Measurements from ENCODE around the gene SCN3B. TPM values are rescaled to one million over a fixed set of nuclear protein-coding genes. Genes with fewer than 3 reads are reported as not detected.
A peak's percentile ranks its signal among the peaks of the same experiment; 100 is the strongest.

Gene SCN3B
- total RNA-seq, 3 donors from 2014 or later: 1.9 to 2.6 (median 1.9) TPM

DNA sequence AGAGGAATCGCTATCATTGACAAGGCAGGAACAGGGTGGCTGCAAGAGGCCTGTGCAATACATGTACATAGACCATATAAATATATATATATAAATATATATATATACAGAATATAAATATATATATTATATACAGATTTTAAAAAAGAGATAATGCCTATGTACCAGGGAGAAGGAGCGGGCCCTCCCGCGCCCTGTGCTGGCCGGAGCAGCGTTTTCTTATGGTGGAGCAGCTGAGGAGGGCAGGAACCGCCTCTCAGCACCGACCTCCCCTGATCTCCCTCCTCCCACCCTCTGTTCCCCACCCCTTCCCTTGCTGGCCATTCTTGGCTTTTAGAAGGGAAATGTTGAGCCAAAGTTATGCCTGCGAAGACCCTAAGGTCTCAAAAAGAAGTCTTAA, 31.8 kb downstream of the SCN3B start:
- DNase-seq (ENCODE audit: low spot score in 2 of 2): no peak
- Histone ChIP-seq H3K4me3 (no peak overlapping the region), H3K4me1 (no peaks in the 10 kb centered on the region), H3K27me3 (no peaks in the 10 kb centered on the region), H3K9me3 (no peaks in the 10 kb centered on the region), H3K36me3 (no peaks in the 10 kb centered on the region), H3K27ac (no peak overlapping the region)
- TF ChIP-seq CTCF (IDR thresholded peaks at IDR 0.05) (no peak), POLR2AphosphoS5 (IDR thresholded peaks at IDR 0.05) (no peak), POLR2A (IDR thresholded peaks at IDR 0.05) (no peak)
- intact Hi-C loops (cut with DNase I; ENCODE audit: low total_unique reads): no loop called here

DNA sequence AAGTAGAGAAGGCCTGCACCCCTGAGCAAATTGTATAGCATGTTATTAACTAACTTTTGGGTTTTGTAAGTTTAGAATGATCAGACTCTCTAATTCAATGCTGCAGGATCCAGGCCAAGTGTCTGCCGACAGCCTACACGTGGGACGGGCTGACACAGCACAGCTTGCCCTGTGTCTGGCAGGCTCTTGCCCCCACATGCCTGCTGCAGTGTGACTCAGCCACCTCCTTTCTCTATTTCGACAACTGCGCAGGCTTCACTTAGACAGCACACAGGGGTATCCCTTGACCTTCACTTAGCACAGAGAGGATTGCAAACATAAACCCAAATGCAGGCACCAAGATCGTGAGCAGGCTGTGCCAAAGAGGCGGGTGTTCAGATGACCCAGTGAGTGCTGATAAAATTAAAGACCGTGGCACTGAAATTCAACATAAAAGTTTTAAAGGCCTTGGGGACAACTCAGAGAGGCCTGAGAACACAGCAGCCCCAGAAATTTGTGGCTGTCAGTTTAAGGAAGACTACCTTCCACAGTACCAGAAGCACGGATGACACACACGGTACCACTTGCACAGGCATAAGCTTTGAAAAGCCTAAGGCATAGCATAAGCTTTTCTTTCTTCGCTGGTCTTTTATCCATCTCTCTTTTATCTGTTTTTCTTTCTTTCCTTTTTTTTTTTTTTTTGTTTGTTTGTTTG, 37.8 kb downstream of the SCN3B start:
- Histone ChIP-seq H3K4me1 (no peaks in the 10 kb centered on the region), H3K4me3 (no peak overlapping the region), H3K27ac (no peak overlapping the region), H3K9me3 (no peaks in the 10 kb centered on the region), H3K36me3 (no peaks in the 10 kb centered on the region), H3K27me3 (no peaks in the 10 kb centered on the region)
- TF ChIP-seq POLR2A (IDR thresholded peaks at IDR 0.05) (no peak), POLR2AphosphoS5 (IDR thresholded peaks at IDR 0.05) (no peak), CTCF (IDR thresholded peaks at IDR 0.05) (no peak)
- DNase-seq (ENCODE audit: low spot score in 2 of 2): peak in 1 of 2 donors; percentile 18
- intact Hi-C loops (cut with DNase I; ENCODE audit: low total_unique reads): no loop called here

DNA sequence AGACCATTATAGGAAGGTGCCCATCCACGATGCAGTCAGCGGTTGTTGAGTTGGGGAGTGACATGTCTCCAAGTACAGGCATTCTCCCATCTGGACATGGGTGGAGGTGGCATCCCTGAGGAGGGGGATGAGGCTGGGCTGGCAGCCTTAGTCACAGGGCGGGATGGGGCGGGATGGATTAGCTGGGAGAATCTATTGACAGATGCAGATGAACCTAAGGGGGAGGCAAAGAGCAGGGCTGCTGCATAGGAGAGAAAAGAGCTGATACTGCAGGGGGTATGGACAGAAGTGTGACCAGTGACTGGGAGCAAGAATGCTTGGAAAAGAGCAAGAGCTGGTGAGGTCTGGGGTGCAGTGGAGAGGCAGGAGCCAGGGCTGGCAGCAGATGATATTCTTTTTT, 42.7 kb downstream of the SCN3B start:
- H3K36me3 ChIP-seq: no peaks in the 10 kb centered on the region
- no peak for DNase-seq (ENCODE audit: low spot score in 2 of 2)
- no peak overlapping the region for H3K4me3 ChIP-seq

GRCh38 chr11:123608945-123609344, 45.5 kb downstream of the SCN3B start:
- TF ChIP-seq POLR2AphosphoS5 (IDR thresholded peaks at IDR 0.05) (no peak), POLR2A (IDR thresholded peaks at IDR 0.05) (no peak), CTCF (IDR thresholded peaks at IDR 0.05) (no peak)
- H3K27me3 ChIP-seq: no peaks in the 10 kb centered on the region
- H3K36me3 ChIP-seq: no peaks in the 10 kb centered on the region
- no peak for DNase-seq (ENCODE audit: low spot score in 2 of 2)
- no peaks in the 10 kb centered on the region for H3K4me1 ChIP-seq
- H3K4me3 ChIP-seq: no peak overlapping the region
- H3K9me3 ChIP-seq: no peaks in the 10 kb centered on the region
- H3K27ac ChIP-seq: no peak overlapping the region
- intact Hi-C loops (cut with DNase I; ENCODE audit: low total_unique reads): no loop called here

More for the DNA sequence above, 42.7 kb downstream of the SCN3B start:
- no peaks in the 10 kb centered on the region for H3K4me1 ChIP-seq
- intact Hi-C loops (cut with DNase I; ENCODE audit: low total_unique reads): no loop called here
- H3K27ac ChIP-seq: no peak overlapping the region
- TF ChIP-seq POLR2AphosphoS5 (IDR thresholded peaks at IDR 0.05): no peak
- TF ChIP-seq POLR2A (IDR thresholded peaks at IDR 0.05): no peak
- TF ChIP-seq CTCF (IDR thresholded peaks at IDR 0.05): no peak
- H3K9me3 ChIP-seq: no peaks in the 10 kb centered on the region
- H3K27me3 ChIP-seq: no peaks in the 10 kb centered on the region

DNA sequence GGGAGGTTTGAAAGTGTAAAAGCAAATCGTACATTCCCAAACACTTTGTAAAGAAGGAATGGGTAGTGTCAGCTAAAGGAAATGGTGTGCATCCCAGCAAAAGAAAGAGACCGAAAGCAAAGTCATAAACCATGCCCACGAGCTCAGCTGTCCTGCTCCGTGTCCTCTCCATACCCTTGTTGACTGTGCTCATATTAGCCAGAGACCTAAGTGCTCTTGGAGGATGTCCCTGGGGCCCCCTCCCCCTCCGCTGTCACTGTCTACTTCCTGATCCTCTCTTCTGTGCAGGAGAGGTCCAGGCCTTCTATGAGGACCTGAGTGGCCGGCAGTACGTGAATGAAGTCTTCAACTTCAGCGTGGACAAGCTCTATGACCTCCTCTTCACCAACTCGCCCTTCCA, 46.1 kb downstream of the SCN3B start:
- Histone ChIP-seq H3K4me1 (no peaks in the 10 kb centered on the region), H3K27ac (no peak overlapping the region), H3K27me3 (no peaks in the 10 kb centered on the region), H3K9me3 (no peaks in the 10 kb centered on the region), H3K36me3 (no peaks in the 10 kb centered on the region), H3K4me3 (no peak overlapping the region)
- no peak for DNase-seq (ENCODE audit: low spot score in 2 of 2)
- TF ChIP-seq CTCF (IDR thresholded peaks at IDR 0.05): no peak
- no peak for TF ChIP-seq POLR2AphosphoS5 (IDR thresholded peaks at IDR 0.05)
- no peak for TF ChIP-seq POLR2A (IDR thresholded peaks at IDR 0.05)
- intact Hi-C loops (cut with DNase I; ENCODE audit: low total_unique reads): no loop called here

Data from breast epithelium (tissue), 4 donors.